ENCODE data around the gene SLC9A5.

SLC9A5 gene

GRCh38 chr16:67310561-67310960 lies 61.8 kb downstream of the SLC9A5 start:
- DNase-seq (ENCODE audit: low read depth in 1 of 2, low spot score in 1 of 2) = no peak

- peak in 1 of 2 donors; percentile 64 for DNase-seq (ENCODE audit: low read depth in 1 of 2, low spot score in 1 of 2)
Observed at GRCh38 chr16:67311607-67312488, 63.1 kb downstream of the SLC9A5 start.

GRCh38 chr16:67312719-67313118 lies 63.9 kb downstream of the SLC9A5 start:
- no peak for DNase-seq (ENCODE audit: low read depth in 1 of 2, low spot score in 1 of 2)

- DNase-seq (ENCODE audit: low read depth in 1 of 2, low spot score in 1 of 2) = no peak
Observed at GRCh38 chr16:67317853-67318252, 69.1 kb downstream of the SLC9A5 start.
